Right ventricle myocardium superior (tissue), 1 donor: ENCODE measurements around the gene UGGT2. TPM values are rescaled to one million over a fixed set of nuclear protein-coding genes. Genes with fewer than 3 reads are reported as not detected.
A peak's percentile ranks its signal among the peaks of the same experiment; 100 is the strongest.
"Not testable (repeated sequence)": the region's sequence is repeated elsewhere in the genome, so short reads cannot be mapped to it uniquely, and the experiment has no call there.

ENCODE experiments used
- ATAC-seq: fragments of 200-7000 bp; cut with Tn5 transposase; one replicate; pipeline ENCODE4 v1.9.1; 2020; ENCODE audit warnings: mild to moderate bottlenecking; ENCODE audit not compliant: poor library complexity
- DNase-seq: peaks from one replicate; pipeline ENCODE4 v3.0.0-alpha.2; 2020
- intact Hi-C: fragments of 100-400 bp; cut with DNase I; formaldehyde crosslinking; loops from one replicate; pipeline ENCODE4 v1.11.2; 2022
- total RNA-seq: library from RNA; stranded (reverse); fragmentation: NEBNext Ultra II Directional; extraction: Animal tissue kit (Norgen Biotek cat#: 25700); gene quantifications from one replicate; pipeline ENCODE4 v1.2.1, GENCODE V29; 2021
- donor health status: DM: no; HTN: yes; CAD: no; lungs with severe emphysema.

UGGT2 gene
- total RNA-seq, 1 donor from 2014 or later, result 8.6 TPM

GRCh38 chr13:95928367-95928906 is 124.8 kb downstream of the UGGT2 start:
- DNase-seq, result peak; percentile 30
- ATAC-seq, intact Hi-C loops: not testable (repeated sequence)

- intact Hi-C loops, result no loop called here
- ATAC-seq (no peak), DNase-seq (no peak)
Measured at GRCh38 chr13:95926231-95926630, 127.0 kb downstream of the UGGT2 start.

- ATAC-seq (no peak), DNase-seq (no peak)
- intact Hi-C loops, result no loop called here
Measured at GRCh38 chr13:95924389-95924994, 128.7 kb downstream of the UGGT2 start.

- ATAC-seq (no peak), DNase-seq (no peak)
Measured at GRCh38 chr13:95921485-95921884, 131.7 kb downstream of the UGGT2 start.

GRCh38 chr13:95920485-95920884 is 132.7 kb downstream of the UGGT2 start:
- DNase-seq (no peak), ATAC-seq (no peak)
- intact Hi-C loops, result no loop called here

More at GRCh38 chr13:95921485-95921884, 131.7 kb downstream of the UGGT2 start:
- intact Hi-C loops, result no loop called here

GRCh38 chr13:95918860-95919259 is 134.3 kb downstream of the UGGT2 start:
- DNase-seq, result no peak
- no peak for ATAC-seq
- intact Hi-C loops, result no loop called here

- intact Hi-C loops, result no loop called here
- no peak for DNase-seq
- no peak for ATAC-seq
Measured at GRCh38 chr13:95914991-95915501, 138.2 kb downstream of the UGGT2 start.

GRCh38 chr13:95906999-95907398 is 146.2 kb downstream of the UGGT2 start:
- ATAC-seq (no peak), DNase-seq (no peak)
- intact Hi-C loops, result no loop called here

- DNase-seq (no peak), ATAC-seq (no peak)
- intact Hi-C loops, result no loop called here
Measured at GRCh38 chr13:95903569-95903968, 149.6 kb downstream of the UGGT2 start.

GRCh38 chr13:95902741-95903140 is 150.5 kb downstream of the UGGT2 start:
- DNase-seq, result no peak
- intact Hi-C loops, result no loop called here
- no peak for ATAC-seq

- DNase-seq (no peak), ATAC-seq (no peak)
- intact Hi-C loops, result no loop called here
Measured at GRCh38 chr13:95898256-95898655, 154.9 kb downstream of the UGGT2 start.

- no peak for DNase-seq
- intact Hi-C loops, result no loop called here
- ATAC-seq, result no peak
Measured at GRCh38 chr13:95896301-95896700, 156.9 kb downstream of the UGGT2 start.

GRCh38 chr13:95893861-95894260 is 159.3 kb downstream of the UGGT2 start:
- no peak for ATAC-seq
- intact Hi-C loops, result no loop called here
- no peak for DNase-seq

GRCh38 chr13:95882121-95882520 is 171.1 kb downstream of the UGGT2 start:
- ATAC-seq (no peak), DNase-seq (no peak)
- intact Hi-C loops, result no loop called here

- intact Hi-C loops, result no loop called here
- ATAC-seq (no peak), DNase-seq (no peak)
Measured at GRCh38 chr13:95880331-95880730, 172.9 kb downstream of the UGGT2 start.

- intact Hi-C loops, result no loop called here
- no peak for ATAC-seq
Measured at GRCh38 chr13:95874286-95874685, 178.9 kb downstream of the UGGT2 start.

GRCh38 chr13:95870421-95870820 is 182.8 kb downstream of the UGGT2 start:
- ATAC-seq (no peak), DNase-seq (no peak)
- intact Hi-C loops, result no loop called here

More at GRCh38 chr13:95874286-95874685, 178.9 kb downstream of the UGGT2 start:
- DNase-seq, result no peak

- intact Hi-C loops, result no loop called here
- no peak for ATAC-seq
- DNase-seq, result no peak
Measured at GRCh38 chr13:95865080-95865615, 188.1 kb downstream of the UGGT2 start.

GRCh38 chr13:95862408-95862807 is 190.8 kb downstream of the UGGT2 start:
- ATAC-seq, result no peak
- no peak for DNase-seq
- intact Hi-C loops, result no loop called here

- ATAC-seq, result no peak
- intact Hi-C loops, result no loop called here
- DNase-seq, result no peak
Measured at GRCh38 chr13:95861296-95861695, 191.9 kb downstream of the UGGT2 start.
